ENCODE measurements around the gene TMX4. TPM values are rescaled to one million over a fixed set of nuclear protein-coding genes. Genes with fewer than 3 reads are reported as not detected.

TMX4 gene
- total and polyA plus RNA-seq, 2 of the 8 experiments (the other 6 are each of a cell fraction or from before 2014, with no cell fraction given) = 2.1 to 7.8 TPM

DNA sequence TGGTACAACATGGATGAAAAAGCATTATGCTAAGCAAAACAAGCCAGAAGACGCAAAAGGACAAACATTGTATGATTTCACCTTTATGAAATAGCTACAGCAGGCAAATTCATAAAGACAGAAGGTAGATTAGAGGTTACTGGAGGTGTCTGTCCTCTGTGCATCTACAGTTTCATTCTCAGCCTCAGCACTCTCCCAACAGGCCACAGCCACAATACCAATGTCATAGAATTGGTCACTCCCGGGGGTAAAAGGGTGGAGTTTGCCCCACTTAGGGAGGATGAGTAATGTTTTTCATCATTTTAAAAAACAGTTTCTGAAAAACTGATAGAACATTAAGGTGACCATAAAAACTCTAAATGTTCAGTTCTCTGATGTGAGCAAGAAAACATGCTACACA, 17.2 kb upstream of the TMX4 start (continued):
- TF ChIP-seq, protein P1, sequence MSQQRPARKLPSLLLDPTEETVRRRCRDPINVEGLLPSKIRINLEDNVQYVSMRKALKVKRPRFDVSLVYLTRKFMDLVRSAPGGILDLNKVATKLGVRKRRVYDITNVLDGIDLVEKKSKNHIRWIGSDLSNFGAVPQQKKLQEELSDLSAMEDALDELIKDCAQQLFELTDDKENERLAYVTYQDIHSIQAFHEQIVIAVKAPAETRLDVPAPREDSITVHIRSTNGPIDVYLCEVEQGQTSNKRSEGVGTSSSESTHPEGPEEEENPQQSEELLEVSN (IDR thresholded peaks at IDR 0.05) = no peak
- TF ChIP-seq CHD1 (IDR thresholded peaks at IDR 0.05; ENCODE audit: low read depth, low read length) = no peak
- no peak for TF ChIP-seq ASH2L (IDR thresholded peaks at IDR 0.05; ENCODE audit: low read length)
- no peak for TF ChIP-seq NANOG (IDR thresholded peaks at IDR 0.05; ENCODE audit: insufficient read depth, low read depth, low read length, poor library complexity, severe bottlenecking)
- TF ChIP-seq RNF2 (IDR thresholded peaks at IDR 0.05; ENCODE audit: borderline replicate concordance, low read depth, low read length, missing control alignments, poor library complexity, severe bottlenecking) = no peak

Data from H1 (cell line).